Left ventricle myocardium inferior (tissue), 1 donor: ENCODE measurements around the gene UBE2I. TPM values are rescaled to one million over a fixed set of nuclear protein-coding genes. Genes with fewer than 3 reads are reported as not detected.

Source experiments
- DNase-seq: peaks from one replicate; pipeline ENCODE4 v3.0.0-alpha.2; 2020
- H3K27ac ChIP-seq: fragments of 200-600 bp; replicated peaks from 2 replicates; pipeline ENCODE4 v1.8.0; 2021
- H3K27me3 ChIP-seq: fragments of 200-600 bp; 2 replicates; pipeline ENCODE4 v1.8.0; 2021; ENCODE audit warnings: low read depth
- H3K36me3 ChIP-seq: fragments of 200-600 bp; 2 replicates; pipeline ENCODE4 v1.8.0; 2021
- H3K4me1 ChIP-seq: fragments of 200-600 bp; 2 replicates; pipeline ENCODE4 v1.8.0; 2021
- H3K4me3 ChIP-seq: fragments of 200-600 bp; 2 replicates; pipeline ENCODE4 v1.8.0; 2021; ENCODE audit warnings: mild to moderate bottlenecking, moderate library complexity
- H3K9me3 ChIP-seq: fragments of 200-600 bp; replicated peaks from 2 replicates; pipeline ENCODE4 v1.8.0; 2021
- intact Hi-C: fragments of 100-400 bp; cut with micrococcal nuclease; formaldehyde crosslinking; loops from one replicate; pipeline ENCODE4 v1.11.0; 2022
- total RNA-seq: library from RNA; stranded (reverse); fragmentation: NEBNext Ultra II Directional; extraction: Animal tissue kit (Norgen Biotek cat#: 25700); gene quantifications from one replicate; pipeline ENCODE4 v1.2.1, GENCODE V29; 2021
- TF ChIP-seq, protein P1 (sequence below): fragments of 200-600 bp; IDR thresholded peaks from 2 replicates; pipeline ENCODE4 v1.8.0; 2021; ENCODE audit warnings: antibody characterized with exemption, mild to moderate bottlenecking, borderline replicate concordance
- donor health status: DM: no; HTN: yes; CAD: no; lungs with severe emphysema.

The UBE2I gene
- total RNA-seq, 1 donor from 2014 or later = 86.2 TPM

DNA sequence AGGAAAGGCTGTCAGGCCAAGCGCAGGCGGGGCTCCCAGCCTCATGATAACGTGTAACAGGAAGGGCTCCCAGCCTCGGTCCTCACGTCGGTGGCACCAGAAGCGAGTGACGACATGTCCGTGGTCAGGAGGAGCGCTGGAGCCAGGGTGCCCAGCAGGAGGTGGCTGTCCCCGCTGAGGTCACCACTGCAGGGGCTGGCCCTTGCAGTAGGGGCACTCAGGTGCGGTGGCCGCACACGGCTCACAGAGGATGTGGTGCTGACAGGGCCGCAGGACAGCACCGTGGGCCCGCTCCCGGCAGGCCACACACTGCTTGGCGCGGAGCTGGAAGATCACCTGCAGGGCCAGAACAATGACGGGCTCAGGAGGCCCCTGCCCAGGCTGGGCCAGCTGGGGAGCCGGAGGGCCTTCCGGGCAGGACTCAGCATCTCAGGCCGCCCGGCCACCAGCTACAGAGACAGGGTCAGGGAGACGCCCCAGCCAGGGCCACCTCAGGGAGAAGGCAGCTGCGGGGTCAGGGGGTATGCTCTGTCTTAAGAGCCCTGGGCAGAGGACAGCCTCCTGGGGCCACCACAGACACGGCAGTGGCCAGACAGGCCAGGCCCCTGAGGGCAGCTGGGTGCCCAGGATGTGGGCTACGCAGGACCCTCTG lies 56.8 kb downstream of the UBE2I start:
- intact Hi-C loops = no loop called here
- DNase-seq = no peak
- no peaks in the 10 kb centered on the region for H3K9me3 ChIP-seq
- H3K27me3 ChIP-seq = no peaks in the 10 kb centered on the region
- H3K36me3 ChIP-seq = peaks cover 75% of the 10 kb centered on the region
- TF ChIP-seq, protein P1, sequence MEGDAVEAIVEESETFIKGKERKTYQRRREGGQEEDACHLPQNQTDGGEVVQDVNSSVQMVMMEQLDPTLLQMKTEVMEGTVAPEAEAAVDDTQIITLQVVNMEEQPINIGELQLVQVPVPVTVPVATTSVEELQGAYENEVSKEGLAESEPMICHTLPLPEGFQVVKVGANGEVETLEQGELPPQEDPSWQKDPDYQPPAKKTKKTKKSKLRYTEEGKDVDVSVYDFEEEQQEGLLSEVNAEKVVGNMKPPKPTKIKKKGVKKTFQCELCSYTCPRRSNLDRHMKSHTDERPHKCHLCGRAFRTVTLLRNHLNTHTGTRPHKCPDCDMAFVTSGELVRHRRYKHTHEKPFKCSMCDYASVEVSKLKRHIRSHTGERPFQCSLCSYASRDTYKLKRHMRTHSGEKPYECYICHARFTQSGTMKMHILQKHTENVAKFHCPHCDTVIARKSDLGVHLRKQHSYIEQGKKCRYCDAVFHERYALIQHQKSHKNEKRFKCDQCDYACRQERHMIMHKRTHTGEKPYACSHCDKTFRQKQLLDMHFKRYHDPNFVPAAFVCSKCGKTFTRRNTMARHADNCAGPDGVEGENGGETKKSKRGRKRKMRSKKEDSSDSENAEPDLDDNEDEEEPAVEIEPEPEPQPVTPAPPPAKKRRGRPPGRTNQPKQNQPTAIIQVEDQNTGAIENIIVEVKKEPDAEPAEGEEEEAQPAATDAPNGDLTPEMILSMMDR = no peak
- H3K4me3 ChIP-seq = no peak overlapping the region
- H3K4me1 ChIP-seq = no peaks in the 10 kb centered on the region
- no peak overlapping the region for H3K27ac ChIP-seq

DNA sequence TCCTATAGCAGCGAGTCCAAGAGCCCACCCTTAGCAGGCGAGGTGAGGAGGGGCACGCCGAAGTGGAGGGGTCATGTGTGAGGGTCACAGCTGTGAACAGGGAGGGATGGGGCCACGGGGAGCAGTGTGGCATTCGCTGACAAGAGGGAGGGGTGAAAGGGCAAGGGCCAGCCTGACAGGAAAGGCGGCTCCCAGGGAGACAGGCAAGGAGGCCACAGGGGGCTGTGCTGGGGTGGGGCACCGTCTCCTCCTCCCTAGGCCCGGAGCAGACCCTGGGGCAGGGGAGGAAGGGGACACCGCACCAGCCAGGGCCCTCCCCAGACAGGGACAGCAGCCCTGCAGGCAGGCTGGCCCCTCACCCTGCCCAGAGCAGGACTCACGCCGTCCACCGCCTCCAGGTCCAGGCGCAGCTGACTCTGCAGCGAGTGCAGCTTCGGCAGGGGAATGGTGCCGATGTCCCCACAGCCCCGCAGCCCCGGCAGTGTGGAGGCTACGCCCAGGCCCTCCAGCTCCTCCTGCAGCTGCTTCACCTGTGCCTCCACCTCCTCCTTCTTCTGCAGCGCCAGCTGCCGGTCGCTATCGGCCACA lies 57.4 kb downstream of the UBE2I start:
- intact Hi-C loops = no loop called here
- no peaks in the 10 kb centered on the region for H3K9me3 ChIP-seq
- H3K4me3 ChIP-seq = no peak overlapping the region
- H3K36me3 ChIP-seq = peaks cover 74% of the 10 kb centered on the region
- no peak overlapping the region for H3K27ac ChIP-seq
- H3K4me1 ChIP-seq = no peaks in the 10 kb centered on the region
- no peaks in the 10 kb centered on the region for H3K27me3 ChIP-seq
- no peak for DNase-seq
- TF ChIP-seq, protein P1 = no peak

DNA sequence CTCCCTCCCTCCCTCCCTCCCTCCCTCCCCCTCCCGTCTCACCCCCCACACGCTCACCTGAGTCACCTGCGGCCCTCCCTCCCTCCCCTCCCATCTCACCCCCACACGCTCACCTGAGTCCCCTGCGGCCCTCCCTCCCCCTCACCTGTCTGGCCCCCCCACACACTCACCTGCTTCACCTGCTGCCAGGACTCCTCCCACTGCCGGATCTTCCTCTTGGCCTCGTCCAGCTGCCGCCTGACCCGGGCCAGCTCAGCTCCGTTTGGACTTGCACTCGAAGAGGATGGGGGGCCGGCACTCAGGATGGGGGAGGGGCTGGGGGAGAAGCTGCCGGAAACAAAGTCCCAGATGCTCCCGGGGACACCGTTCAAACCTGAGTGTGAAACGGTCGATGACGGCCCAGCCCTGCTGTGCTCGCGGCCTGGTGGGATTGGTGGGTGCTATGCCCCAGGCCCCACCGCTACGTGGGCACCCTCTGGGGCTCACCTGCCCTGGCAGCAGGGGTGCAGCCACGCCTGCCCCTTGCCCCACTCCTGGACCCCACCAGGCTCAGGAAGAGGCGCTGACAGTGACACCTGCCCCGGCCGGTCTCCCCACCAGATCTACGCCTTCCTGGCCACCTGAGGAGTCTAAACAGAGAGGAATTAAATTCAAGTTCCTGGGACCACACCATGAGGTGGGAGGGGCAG lies 58.2 kb downstream of the UBE2I start:
- H3K4me3 ChIP-seq = no peak overlapping the region
- intact Hi-C loops = no loop called here

DNA sequence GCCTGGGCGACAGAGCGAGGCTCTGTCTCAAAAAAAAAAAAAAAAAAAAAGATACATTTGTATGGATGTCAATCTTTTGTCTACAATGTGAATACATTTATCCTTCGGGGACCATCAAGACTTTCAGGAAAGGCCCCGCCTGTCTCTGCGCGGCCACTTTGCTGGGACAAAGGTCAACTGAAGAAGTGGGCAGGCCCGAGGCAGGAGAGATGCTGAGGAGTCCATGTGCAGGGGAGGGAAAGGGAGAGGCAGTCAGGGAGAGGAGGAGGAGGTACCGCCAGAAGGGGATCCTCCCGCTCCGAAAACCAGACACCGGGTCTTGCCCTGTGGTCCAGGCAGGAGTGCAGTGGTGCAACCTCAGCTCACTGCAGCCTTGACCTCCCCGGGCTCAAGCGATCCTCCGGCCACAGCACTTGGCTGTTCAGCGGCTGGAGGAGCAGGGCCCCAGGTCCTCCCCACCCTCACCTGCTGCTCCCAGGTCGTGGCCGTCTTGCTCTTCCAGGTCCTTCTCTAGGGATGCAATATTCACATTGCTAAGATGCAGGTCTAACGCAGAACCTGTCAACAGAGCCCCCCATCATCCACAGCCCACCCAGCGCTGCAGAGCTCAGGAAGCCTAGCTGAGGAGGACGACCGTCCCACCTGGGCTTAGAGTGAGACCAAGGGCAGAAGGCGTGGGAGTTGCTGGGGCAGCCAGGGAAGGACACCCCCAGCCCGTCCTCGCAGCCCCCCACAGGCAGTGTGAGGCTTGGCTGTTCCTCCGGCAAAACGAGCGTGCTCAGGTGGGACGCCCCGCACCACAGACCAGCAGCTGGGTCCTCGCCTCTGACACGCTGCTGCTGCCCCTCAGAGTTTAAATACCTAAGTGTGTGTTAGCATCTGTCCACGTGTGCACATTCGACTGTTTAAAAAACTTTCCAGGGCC lies 61.9 kb downstream of the UBE2I start:
- intact Hi-C loops = no loop called here
- Histone ChIP-seq H3K36me3 (peaks cover 41% of the 10 kb centered on the region), H3K9me3 (no peaks in the 10 kb centered on the region), H3K4me3 (no peak overlapping the region), H3K27me3 (no peaks in the 10 kb centered on the region), H3K4me1 (no peaks in the 10 kb centered on the region), H3K27ac (no peak overlapping the region)
- TF ChIP-seq, protein P1 = no peak
- no peak for DNase-seq

More for the DNA sequence above, 58.2 kb downstream of the UBE2I start:
- Histone ChIP-seq H3K4me1 (no peaks in the 10 kb centered on the region), H3K36me3 (peaks cover 65% of the 10 kb centered on the region), H3K27ac (no peak overlapping the region), H3K9me3 (no peaks in the 10 kb centered on the region), H3K27me3 (no peaks in the 10 kb centered on the region)
- no peak for DNase-seq
- TF ChIP-seq, protein P1 = no peak

DNA sequence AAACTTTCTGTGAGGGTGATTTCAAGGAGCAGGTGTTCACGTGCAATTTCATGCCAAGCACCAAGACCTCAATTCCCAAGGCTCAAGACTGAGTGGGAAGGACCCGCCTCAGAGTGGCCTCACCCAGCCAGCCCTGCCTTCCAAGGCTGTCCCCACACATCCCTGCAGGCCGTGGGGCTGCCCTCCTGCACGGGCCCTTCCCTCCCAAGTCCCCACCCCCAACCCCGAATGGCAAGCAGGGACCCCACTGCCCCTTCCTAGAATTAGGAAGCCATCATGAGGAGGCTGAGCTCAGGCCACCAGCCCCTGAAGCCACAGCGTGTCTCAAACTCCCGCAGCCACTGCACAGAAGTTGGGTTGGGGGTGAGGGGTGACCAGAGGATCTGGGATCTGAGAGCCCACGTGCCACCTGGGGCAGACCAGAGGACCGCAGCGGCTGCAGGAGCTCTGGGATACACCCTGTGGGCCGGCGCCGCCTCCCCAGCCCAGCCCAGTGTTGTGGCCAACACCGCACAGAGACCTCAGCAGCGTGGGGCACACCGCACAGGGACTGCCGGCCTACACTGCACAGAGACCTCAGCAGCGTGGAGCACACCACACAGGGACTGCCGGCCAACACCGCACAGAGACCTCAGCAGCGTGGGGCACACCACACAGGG lies 63.0 kb downstream of the UBE2I start:
- Histone ChIP-seq H3K27ac (no peak overlapping the region), H3K4me1 (no peaks in the 10 kb centered on the region), H3K36me3 (peaks cover 33% of the 10 kb centered on the region), H3K4me3 (no peak overlapping the region), H3K9me3 (no peaks in the 10 kb centered on the region), H3K27me3 (no peaks in the 10 kb centered on the region)
- intact Hi-C loops = no loop called here
- TF ChIP-seq, protein P1 = no peak
- no peak for DNase-seq
